Esophagus muscularis mucosa (tissue), 4 donors: ENCODE results near the gene APOL6. TPM values are rescaled to one million over a fixed set of nuclear protein-coding genes. Genes with fewer than 3 reads are reported as not detected.
"Not testable (repeated sequence)": the region's sequence is repeated elsewhere in the genome, so short reads cannot be mapped to it uniquely, and the experiment has no call there.

ENCODE experiments used
- DNase-seq: peaks from one replicate; pipeline ENCODE4 v3.0.0-alpha.2; 2017; ENCODE audit errors: extremely low spot score
- H3K27ac ChIP-seq, 4 donors: fragments of 200-600 bp; sonication (generic); replicated peaks in 1 of 4; 1 replicate in 3 of 4; 2 replicates in 1 of 4; pipeline ENCODE4 v1.5.1; 2016 to 2019; ENCODE audit warnings: mild to moderate bottlenecking in 1 of 4
- H3K27me3 ChIP-seq, 4 donors: fragments of 200-600 bp; sonication (generic); one replicate each; pipeline versions ENCODE4 v1.5.1 to v1.6.0; 2016 to 2019
- H3K36me3 ChIP-seq, 4 donors: fragments of 200-600 bp; sonication (generic); one replicate each; pipeline ENCODE4 v1.5.1; 2016 to 2019
- H3K4me1 ChIP-seq, 4 donors: fragments of 200-600 bp; sonication (generic); one replicate each; pipeline ENCODE4 v1.5.1; 2016 to 2019
- H3K4me3 ChIP-seq, 4 donors: fragments of 200-600 bp; sonication (generic); 1 replicate in 2 of 4; 2 replicates in 2 of 4; pipeline ENCODE4 v1.5.1; 2016 to 2019; ENCODE audit warnings: mild to moderate bottlenecking in 4 of 4, moderate library complexity in 1 of 4
- H3K9me3 ChIP-seq, 4 donors: fragments of 200-600 bp; sonication (generic); 1 replicate in 3 of 4; 2 replicates in 1 of 4; pipeline ENCODE4 v1.5.1; 2016 to 2019
- EP300 ChIP-seq: sonication (generic); formaldehyde crosslinking; IDR thresholded peaks from one replicate; pipeline ENCODE4 v1.6.1; 2017; ENCODE audit warnings: antibody characterized with exemption
- POLR2A ChIP-seq: fragments of 450-650 bp; IDR thresholded peaks from one replicate; pipeline ENCODE4 v1.6.1; 2017; ENCODE audit warnings: antibody characterized with exemption, moderate library complexity, mild to moderate bottlenecking, low read depth
- POLR2AphosphoS5 ChIP-seq, 2 donors: sonication (generic); formaldehyde crosslinking; IDR thresholded peaks; one replicate each; pipeline ENCODE4 v1.6.1; 2017; ENCODE audit warnings: antibody characterized with exemption in 2 of 2
- WGBS: methylation state at CpG from one replicate; pipeline ENCODE4 v1.1.5; 2018; 5-methylcytosine and 5-hydroxymethylcytosine counted together
- intact Hi-C: fragments of 100-400 bp; cut with DNase I; formaldehyde crosslinking; loops from one replicate; pipeline ENCODE4 v1.15.1; 2023
- total RNA-seq, 4 donors: library from RNA; depleted of rRNA; stranded (reverse); fragments of >200 nt; gene quantifications; one replicate each; pipeline versions ENCODE4 v1.1.0 to v1.2.1, GENCODE V29; 2016
- TF ChIP-seq, protein P1 (sequence below), 3 experiments: fragments of 200-600 bp in 2 of 3; fragments of 450-650 bp in 1 of 3; sonication (generic) in 2 of 3; IDR thresholded peaks; one replicate each; pipeline ENCODE4 v1.5.1; 2017 to 2019; ENCODE audit warnings: antibody characterized with exemption in 3 of 3, mild to moderate bottlenecking in 2 of 3, moderate library complexity in 1 of 3

Gene APOL6
- total RNA-seq, 4 donors from 2014 or later, result 10.1 to 21.0 (median 12.1) TPM

DNA sequence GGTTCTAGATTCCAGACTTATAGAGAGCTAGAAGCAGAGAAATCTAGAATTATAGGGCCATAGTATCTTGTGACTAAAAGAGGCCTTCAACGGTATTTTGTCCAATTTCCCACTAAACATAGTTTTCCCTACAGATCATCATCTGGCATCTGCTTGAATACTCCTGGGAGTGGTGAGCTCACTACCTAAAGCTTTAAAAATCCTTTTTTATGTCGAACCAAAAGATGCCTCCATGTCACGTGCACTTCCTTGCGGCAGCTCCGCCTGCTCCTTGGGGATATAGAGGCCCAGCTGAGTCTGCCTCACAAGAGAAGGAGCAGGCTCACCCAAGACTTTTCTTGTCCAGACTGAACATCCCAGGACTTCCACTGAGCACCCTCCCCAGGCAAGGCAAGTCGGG, 26.8 kb upstream of the APOL6 start:
- no peak overlapping the region for H3K4me3 ChIP-seq
- peaks cover 38 to 59% (median 39%) of the 10 kb centered on the region in 4 donors for H3K4me1 ChIP-seq
- no peaks in the 10 kb centered on the region for H3K9me3 ChIP-seq
- intact Hi-C loops, result loop anchor here (5.0 to 10.0 kb wide), 3 partner anchors 34 to 443 kb away; no protein-coding TSS in a partner anchor
- no peaks in the 10 kb centered on the region for H3K36me3 ChIP-seq
- no peaks in the 10 kb centered on the region for H3K27me3 ChIP-seq
- DNase-seq, result no peak
- WGBS, result 56% methylated on average over 6 of the region's 6 CpGs
- TF ChIP-seq POLR2AphosphoS5 (IDR thresholded peaks at IDR 0.05), result no peak
- TF ChIP-seq, protein P1, sequence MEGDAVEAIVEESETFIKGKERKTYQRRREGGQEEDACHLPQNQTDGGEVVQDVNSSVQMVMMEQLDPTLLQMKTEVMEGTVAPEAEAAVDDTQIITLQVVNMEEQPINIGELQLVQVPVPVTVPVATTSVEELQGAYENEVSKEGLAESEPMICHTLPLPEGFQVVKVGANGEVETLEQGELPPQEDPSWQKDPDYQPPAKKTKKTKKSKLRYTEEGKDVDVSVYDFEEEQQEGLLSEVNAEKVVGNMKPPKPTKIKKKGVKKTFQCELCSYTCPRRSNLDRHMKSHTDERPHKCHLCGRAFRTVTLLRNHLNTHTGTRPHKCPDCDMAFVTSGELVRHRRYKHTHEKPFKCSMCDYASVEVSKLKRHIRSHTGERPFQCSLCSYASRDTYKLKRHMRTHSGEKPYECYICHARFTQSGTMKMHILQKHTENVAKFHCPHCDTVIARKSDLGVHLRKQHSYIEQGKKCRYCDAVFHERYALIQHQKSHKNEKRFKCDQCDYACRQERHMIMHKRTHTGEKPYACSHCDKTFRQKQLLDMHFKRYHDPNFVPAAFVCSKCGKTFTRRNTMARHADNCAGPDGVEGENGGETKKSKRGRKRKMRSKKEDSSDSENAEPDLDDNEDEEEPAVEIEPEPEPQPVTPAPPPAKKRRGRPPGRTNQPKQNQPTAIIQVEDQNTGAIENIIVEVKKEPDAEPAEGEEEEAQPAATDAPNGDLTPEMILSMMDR (IDR thresholded peaks at IDR 0.05), result no peak
- TF ChIP-seq POLR2A, result no peak
- TF ChIP-seq EP300, result no peak
- peak overlapping the region; percentile 76 to 87 (median 80) for H3K27ac ChIP-seq

DNA sequence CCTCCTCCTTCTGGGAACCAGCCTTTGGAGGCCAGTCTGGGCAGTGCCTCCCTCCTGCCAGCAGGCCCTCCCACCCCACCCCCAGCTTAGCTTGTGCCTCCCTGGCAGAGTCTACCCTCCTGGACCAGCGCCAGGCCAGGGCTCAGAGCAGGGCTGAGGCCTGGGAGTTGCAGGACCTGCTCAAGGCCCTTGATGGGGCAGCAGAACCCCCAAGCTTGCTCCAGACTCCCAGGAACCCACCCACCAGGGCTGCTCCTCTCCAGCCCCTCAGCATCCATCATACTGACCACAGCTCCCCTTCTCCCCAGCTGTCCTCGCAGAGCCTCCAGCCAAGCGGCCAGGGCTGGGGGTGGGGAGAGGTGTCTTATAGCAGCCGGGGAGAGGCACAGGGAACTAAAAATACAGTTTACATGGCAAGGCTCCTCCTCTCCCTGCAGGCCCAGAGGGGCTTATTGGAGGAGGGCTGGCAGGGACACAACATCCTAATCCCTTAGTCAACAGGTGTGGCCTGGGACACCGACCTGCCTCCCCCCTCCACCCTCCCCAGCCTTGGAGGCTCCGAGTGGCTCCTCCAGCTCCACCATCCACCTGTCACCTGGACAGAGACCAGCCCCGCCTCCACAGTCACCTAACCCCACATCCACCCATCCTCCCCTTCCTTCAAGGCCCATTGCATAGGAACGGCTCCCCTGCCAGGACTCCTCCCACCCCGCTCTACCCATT, 25.9 kb upstream of the APOL6 start:
- Histone ChIP-seq H3K4me3 (no peak overlapping the region), H3K27ac (peak overlapping the region; percentile 76 to 87 (median 80)), H3K4me1 (peaks cover 45 to 63% (median 47%) of the 10 kb centered on the region in 4 donors), H3K9me3 (no peaks in the 10 kb centered on the region), H3K27me3 (no peaks in the 10 kb centered on the region), H3K36me3 (no peaks in the 10 kb centered on the region)
- DNase-seq, result no peak
- intact Hi-C loops, result loop anchor here (5.0 to 10.0 kb wide), 3 partner anchors 35 to 442 kb away; no protein-coding TSS in a partner anchor
- 46% methylated on average over 5 of the region's 9 CpGs for WGBS
- TF ChIP-seq POLR2AphosphoS5 (IDR thresholded peaks at IDR 0.05) (peak in 1 of 2 donors; percentile 23), EP300 (no peak), POLR2A (no peak)
- TF ChIP-seq, protein P1 (IDR thresholded peaks at IDR 0.05), result no peak

DNA sequence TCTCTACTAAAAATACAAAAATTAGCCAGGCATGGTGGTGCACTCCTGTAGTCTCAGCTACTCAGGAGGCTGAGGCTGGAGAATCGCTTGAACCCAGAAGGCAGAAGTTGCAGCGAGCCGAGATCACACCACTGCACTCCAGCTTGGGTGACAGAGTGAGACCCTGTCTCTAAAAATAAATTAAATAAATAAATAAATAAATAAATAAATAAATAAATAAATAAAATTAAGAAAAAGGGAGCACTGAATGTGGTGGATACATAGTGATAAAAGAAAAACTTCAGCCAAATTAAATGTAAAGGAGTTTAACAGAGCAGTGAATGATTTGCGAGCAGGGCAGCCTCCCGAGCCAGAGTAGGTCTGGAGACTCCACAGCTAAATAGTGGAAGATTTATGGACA, 24.4 kb upstream of the APOL6 start:
- DNase-seq, H3K27me3 ChIP-seq, H3K36me3 ChIP-seq, H3K4me3 ChIP-seq, H3K9me3 ChIP-seq: not testable (repeated sequence)
- Histone ChIP-seq H3K4me1 (peaks cover 43 to 60% (median 57%) of the 10 kb centered on the region in 4 donors), H3K27ac (peak overlapping the region in 2 of 4 donors; percentile 76 to 81)
- WGBS, result 93% methylated on average over 5 of the region's 5 CpGs
- intact Hi-C loops, result loop anchor here (5.0 to 10.0 kb wide), 3 partner anchors 37 to 441 kb away; no protein-coding TSS in a partner anchor

DNA sequence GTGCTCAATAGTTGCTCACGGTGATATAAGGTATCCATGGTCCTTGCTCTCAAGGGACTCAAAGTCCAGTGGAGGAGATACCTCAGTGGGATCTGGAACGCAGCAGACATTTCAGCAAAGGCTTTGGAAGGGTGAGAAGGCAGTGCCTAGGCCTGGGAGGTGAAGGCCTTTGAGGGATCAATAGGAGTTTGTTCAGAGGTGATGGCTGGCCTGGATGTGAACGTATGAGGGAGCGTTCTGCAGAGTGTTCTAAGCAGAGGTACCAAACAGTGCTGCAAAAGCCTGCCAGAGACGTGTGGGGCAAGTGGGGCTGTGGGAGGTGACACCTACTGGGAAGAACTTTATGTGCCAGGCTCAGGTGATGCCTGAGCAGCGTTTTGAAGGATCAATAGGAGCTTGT, 23.7 kb upstream of the APOL6 start:
- Histone ChIP-seq H3K36me3 (no peaks in the 10 kb centered on the region), H3K27ac (no peak overlapping the region), H3K4me1 (peaks cover 44 to 65% (median 62%) of the 10 kb centered on the region in 4 donors), H3K9me3 (no peaks in the 10 kb centered on the region), H3K27me3 (no peaks in the 10 kb centered on the region), H3K4me3 (no peak overlapping the region)
- no peak for DNase-seq
- TF ChIP-seq POLR2A (no peak), POLR2AphosphoS5 (IDR thresholded peaks at IDR 0.05) (no peak), EP300 (no peak)
- TF ChIP-seq, protein P1 (IDR thresholded peaks at IDR 0.05), result no peak
- intact Hi-C loops, result loop anchor here (5.0 to 10.0 kb wide), 3 partner anchors 37 to 440 kb away; no protein-coding TSS in a partner anchor
- 94% methylated on average over 6 of the region's 6 CpGs for WGBS

DNA sequence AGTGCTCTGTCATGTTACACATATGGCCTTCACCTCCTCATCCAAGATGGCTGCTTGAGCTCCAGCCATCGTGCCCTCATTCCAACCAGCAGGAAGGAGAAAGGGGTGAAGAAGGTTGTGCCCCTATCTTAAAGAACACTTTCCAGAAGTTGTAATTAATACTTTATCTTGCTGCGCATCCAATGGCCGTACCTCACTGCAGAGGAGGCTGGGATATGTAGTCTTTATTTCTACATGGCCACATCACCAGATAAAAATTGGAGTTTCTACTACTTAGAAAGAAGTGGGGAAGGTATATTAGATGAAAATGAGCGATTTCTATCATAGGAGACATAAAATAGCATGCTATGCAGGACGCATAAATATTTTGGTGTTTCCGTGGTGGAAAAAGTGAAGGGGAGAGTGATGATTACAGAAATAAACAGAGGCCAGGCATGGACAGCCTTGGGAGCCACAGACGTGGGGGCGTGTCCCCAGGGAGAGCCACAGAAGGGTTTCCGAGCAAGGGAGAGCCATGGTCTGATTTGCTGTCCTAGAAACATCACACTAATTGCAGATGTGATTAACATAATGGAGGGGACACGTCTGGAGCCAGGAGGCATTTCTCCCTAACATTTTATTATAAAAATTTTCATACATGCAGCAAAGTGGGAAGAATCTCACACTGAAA, 22.3 kb upstream of the APOL6 start:
- intact Hi-C loops, result loop anchor here (5.0 to 10.0 kb wide), 4 partner anchors 211 to 501 kb away; no protein-coding TSS in a partner anchor
- no peak overlapping the region for H3K4me3 ChIP-seq

More for the DNA sequence above, 22.3 kb upstream of the APOL6 start:
- Histone ChIP-seq H3K27me3 (no peaks in the 10 kb centered on the region), H3K4me1 (peaks cover 39 to 65% (median 59%) of the 10 kb centered on the region in 4 donors), H3K9me3 (no peaks in the 10 kb centered on the region), H3K36me3 (no peaks in the 10 kb centered on the region), H3K27ac (peak overlapping the region in 2 of 4 donors; percentile 83 to 92)
- TF ChIP-seq EP300, result no peak
- TF ChIP-seq, protein P1 (IDR thresholded peaks at IDR 0.05), result no peak
- no peak for TF ChIP-seq POLR2A
- no peak for TF ChIP-seq POLR2AphosphoS5 (IDR thresholded peaks at IDR 0.05)
- 46% methylated on average over 10 of the region's 10 CpGs for WGBS
- no peak for DNase-seq
